CD4-positive, alpha-beta T cell treated with Interleukin-10 for 1 hour (primary cell): ENCODE measurements around the gene TTL.
A peak's percentile ranks its signal among the peaks of the same experiment; 100 is the strongest.
"Not testable (repeated sequence)": the region's sequence is repeated elsewhere in the genome, so short reads cannot be mapped to it uniquely, and the experiment has no call there.

ENCODE experiments used
- DNase-seq: peaks from one replicate; pipeline ENCODE4 v3.0.0-alpha.2; 2020

Gene TTL

GRCh38 chr2:112476434-112476833 lies 5.5 kb upstream of the TTL start:
- no peak for DNase-seq

- peak; percentile 38 for DNase-seq
Observed at GRCh38 chr2:112480530-112481049, 1.4 kb upstream of the TTL start.

GRCh38 chr2:112481050-112481527 lies 867 bp upstream of the TTL start:
- DNase-seq = peak; percentile 82

GRCh38 chr2:112482309-112483041 lies 519 bp downstream of the TTL start:
- DNase-seq = peak; percentile 34

- DNase-seq = no peak
Observed at GRCh38 chr2:112483042-112483473, 1.1 kb downstream of the TTL start.

- DNase-seq = no peak
Observed at GRCh38 chr2:112483831-112484230, 1.9 kb downstream of the TTL start.

- no peak for DNase-seq
Observed at GRCh38 chr2:112485849-112486248, 3.9 kb downstream of the TTL start.

- no peak for DNase-seq
Observed at GRCh38 chr2:112486895-112487294, 4.9 kb downstream of the TTL start.

GRCh38 chr2:112487444-112487961 lies 5.5 kb downstream of the TTL start:
- DNase-seq = no peak

- no peak for DNase-seq
Observed at GRCh38 chr2:112488201-112488600, 6.2 kb downstream of the TTL start.

- DNase-seq = no peak
Observed at GRCh38 chr2:112491946-112492345, 10.0 kb downstream of the TTL start.

- no peak for DNase-seq
Observed at GRCh38 chr2:112493048-112493447, 11.1 kb downstream of the TTL start.

GRCh38 chr2:112493858-112494648 lies 12.1 kb downstream of the TTL start:
- no peak for DNase-seq

- DNase-seq = no peak
Observed at GRCh38 chr2:112494828-112495227, 12.9 kb downstream of the TTL start.

GRCh38 chr2:112495878-112496277 lies 13.9 kb downstream of the TTL start:
- DNase-seq = not testable (repeated sequence)

GRCh38 chr2:112500850-112501484 lies 19.0 kb downstream of the TTL start:
- peak; percentile 58 for DNase-seq

GRCh38 chr2:112509239-112509998 lies 27.5 kb downstream of the TTL start:
- DNase-seq = not testable (repeated sequence)

- DNase-seq = no peak
Observed at GRCh38 chr2:112516801-112517200, 34.8 kb downstream of the TTL start.

- DNase-seq = no peak
Observed at GRCh38 chr2:112518807-112519206, 36.9 kb downstream of the TTL start.

GRCh38 chr2:112519506-112519905 lies 37.5 kb downstream of the TTL start:
- DNase-seq = no peak

GRCh38 chr2:112520234-112520783 lies 38.4 kb downstream of the TTL start:
- DNase-seq = no peak

GRCh38 chr2:112523291-112523777 lies 41.4 kb downstream of the TTL start:
- DNase-seq = no peak
